ENCODE measurements around the gene CEP41.

GRCh38 chr7:130356121-130356875, 84.5 kb downstream of the CEP41 start:
- no peak for TF ChIP-seq CTCF (conservative IDR thresholded peaks at IDR 0.05; ENCODE audit: low read depth in 2 of 2)
- no peak for TF ChIP-seq POLR2AphosphoS5 (IDR thresholded peaks at IDR 0.05; ENCODE audit: low read depth)
- no peak for TF ChIP-seq STAT1 (IDR thresholded peaks at IDR 0.05; ENCODE audit: unreplicated experiment)
- no peak for TF ChIP-seq EZH2 (IDR thresholded peaks at IDR 0.05; ENCODE audit: low read depth, unreplicated experiment)
- no peak for TF ChIP-seq ZNF331 (CRISPR knock-in tag; IDR thresholded peaks at IDR 0.05; ENCODE audit: low read depth)
- no peak for TF ChIP-seq REST (IDR thresholded peaks at IDR 0.05; ENCODE audit: unreplicated experiment)
- TF ChIP-seq ETS1 (IDR thresholded peaks at IDR 0.05), result no peak

Measured in GM23338 (cell line).